ENCODE data around the gene NFX1. TPM values are rescaled to one million over a fixed set of nuclear protein-coding genes. Genes with fewer than 3 reads are reported as not detected.

The NFX1 gene
- total RNA-seq, 1 donor from 2014 or later, result 34.1 TPM

DNA sequence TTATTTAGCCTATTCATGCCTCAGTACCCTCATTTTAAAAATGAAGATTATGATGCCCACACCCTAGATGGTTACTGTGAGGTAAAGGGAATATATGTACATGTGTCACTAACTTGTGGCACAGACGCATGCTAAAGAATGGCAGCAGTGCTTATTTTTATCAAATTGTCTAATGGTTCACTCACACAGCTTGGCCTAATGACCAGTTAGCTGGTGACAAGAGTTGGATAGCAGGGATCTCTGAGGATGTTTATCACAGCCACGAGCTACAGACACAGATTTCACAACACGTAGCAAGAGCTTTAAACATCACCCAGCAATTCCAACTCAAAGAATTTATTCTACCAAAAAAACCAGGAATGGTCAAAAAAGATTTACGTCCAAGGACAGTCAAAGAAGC is 33.0 kb upstream of the NFX1 start:
- DNase-seq (ENCODE audit: extremely low spot score in 2 of 2), result no peak
- Histone ChIP-seq H3K4me3 (no peak overlapping the region), H3K27me3 (no peaks in the 10 kb centered on the region), H3K27ac (no peak overlapping the region), H3K36me3 (peaks cover 0 to 93% of the 10 kb centered on the region in 2 donors), H3K4me1 (peaks cover 2% of the 10 kb centered on the region), H3K9me3 (no peaks in the 10 kb centered on the region)
- intact Hi-C loops (cut with DNase I), result no loop called here
- TF ChIP-seq, protein P1, sequence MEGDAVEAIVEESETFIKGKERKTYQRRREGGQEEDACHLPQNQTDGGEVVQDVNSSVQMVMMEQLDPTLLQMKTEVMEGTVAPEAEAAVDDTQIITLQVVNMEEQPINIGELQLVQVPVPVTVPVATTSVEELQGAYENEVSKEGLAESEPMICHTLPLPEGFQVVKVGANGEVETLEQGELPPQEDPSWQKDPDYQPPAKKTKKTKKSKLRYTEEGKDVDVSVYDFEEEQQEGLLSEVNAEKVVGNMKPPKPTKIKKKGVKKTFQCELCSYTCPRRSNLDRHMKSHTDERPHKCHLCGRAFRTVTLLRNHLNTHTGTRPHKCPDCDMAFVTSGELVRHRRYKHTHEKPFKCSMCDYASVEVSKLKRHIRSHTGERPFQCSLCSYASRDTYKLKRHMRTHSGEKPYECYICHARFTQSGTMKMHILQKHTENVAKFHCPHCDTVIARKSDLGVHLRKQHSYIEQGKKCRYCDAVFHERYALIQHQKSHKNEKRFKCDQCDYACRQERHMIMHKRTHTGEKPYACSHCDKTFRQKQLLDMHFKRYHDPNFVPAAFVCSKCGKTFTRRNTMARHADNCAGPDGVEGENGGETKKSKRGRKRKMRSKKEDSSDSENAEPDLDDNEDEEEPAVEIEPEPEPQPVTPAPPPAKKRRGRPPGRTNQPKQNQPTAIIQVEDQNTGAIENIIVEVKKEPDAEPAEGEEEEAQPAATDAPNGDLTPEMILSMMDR (IDR thresholded peaks at IDR 0.05), result no peak
- no peak for TF ChIP-seq POLR2A (IDR thresholded peaks at IDR 0.05)
- no peak for TF ChIP-seq POLR2AphosphoS5 (IDR thresholded peaks at IDR 0.05; ENCODE audit: insufficient read depth in 1 of 2, low read depth in 1 of 2)

- H3K36me3 ChIP-seq, result peaks cover 0 to 65% of the 10 kb centered on the region in 2 donors
- intact Hi-C loops (cut with DNase I), result no loop called here
- no peak overlapping the region for H3K4me3 ChIP-seq
Measured at GRCh38 chr9:33260372-33260771, 29.9 kb upstream of the NFX1 start.

GRCh38 chr9:33263131-33264002 is 26.9 kb upstream of the NFX1 start:
- Histone ChIP-seq H3K4me3 (peak overlapping the region; percentile 87 to 100), H3K27ac (peak overlapping the region; percentile 98), H3K36me3 (peaks cover 0 to 59% of the 10 kb centered on the region in 2 donors), H3K27me3 (no peaks in the 10 kb centered on the region), H3K9me3 (no peaks in the 10 kb centered on the region), H3K4me1 (peaks cover 41% of the 10 kb centered on the region)
- intact Hi-C loops (cut with DNase I), result no loop called here
- DNase-seq (ENCODE audit: extremely low spot score in 2 of 2), result no peak
- TF ChIP-seq POLR2A (IDR thresholded peaks at IDR 0.05) (no peak), POLR2AphosphoS5 (IDR thresholded peaks at IDR 0.05; ENCODE audit: insufficient read depth in 1 of 2, low read depth in 1 of 2) (no peak)
- TF ChIP-seq, protein P1 (IDR thresholded peaks at IDR 0.05), result no peak

More at GRCh38 chr9:33260372-33260771, 29.9 kb upstream of the NFX1 start:
- Histone ChIP-seq H3K27ac (no peak overlapping the region), H3K9me3 (no peaks in the 10 kb centered on the region), H3K27me3 (no peaks in the 10 kb centered on the region), H3K4me1 (peaks cover 21% of the 10 kb centered on the region)
- TF ChIP-seq POLR2AphosphoS5 (IDR thresholded peaks at IDR 0.05; ENCODE audit: insufficient read depth in 1 of 2, low read depth in 1 of 2) (no peak), POLR2A (IDR thresholded peaks at IDR 0.05) (no peak)
- TF ChIP-seq, protein P1 (IDR thresholded peaks at IDR 0.05), result no peak
- no peak for DNase-seq (ENCODE audit: extremely low spot score in 2 of 2)

DNA sequence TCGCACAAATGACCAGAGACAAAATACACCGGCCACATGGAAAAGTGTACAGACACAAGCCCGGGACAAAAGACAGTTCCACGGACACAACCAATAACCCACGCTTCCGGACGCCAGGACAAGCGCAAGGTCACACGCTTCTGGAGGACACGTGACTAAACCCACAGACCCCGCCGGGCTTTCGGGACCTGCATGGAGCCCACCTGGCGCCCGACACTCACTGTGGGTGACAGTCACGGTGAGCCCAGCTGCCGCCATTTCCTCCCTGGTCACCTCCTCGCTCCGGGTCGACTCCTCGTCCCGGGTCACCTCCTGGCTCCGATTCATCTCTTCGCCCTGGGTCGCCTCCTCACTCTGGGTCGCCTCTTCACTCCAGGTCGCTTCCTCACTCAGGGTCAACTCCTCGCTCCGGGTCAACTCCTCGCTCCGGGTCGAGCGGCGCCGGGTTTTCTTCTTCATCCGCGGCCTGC is 26.3 kb upstream of the NFX1 start:
- H3K36me3 ChIP-seq, result peaks cover 0 to 57% of the 10 kb centered on the region in 2 donors
- H3K4me3 ChIP-seq, result peak overlapping the region; percentile 87 to 100
- H3K4me1 ChIP-seq, result peaks cover 41% of the 10 kb centered on the region
- no peaks in the 10 kb centered on the region for H3K9me3 ChIP-seq
- TF ChIP-seq POLR2A (IDR thresholded peaks at IDR 0.05) (no peak), POLR2AphosphoS5 (IDR thresholded peaks at IDR 0.05; ENCODE audit: insufficient read depth in 1 of 2, low read depth in 1 of 2) (no peak)
- TF ChIP-seq, protein P1 (IDR thresholded peaks at IDR 0.05), result no peak
- intact Hi-C loops (cut with DNase I), result no loop called here
- no peaks in the 10 kb centered on the region for H3K27me3 ChIP-seq
- no peak for DNase-seq (ENCODE audit: extremely low spot score in 2 of 2)
- H3K27ac ChIP-seq, result peak overlapping the region; percentile 98

Data from vagina (tissue), 2 donors.